Heart left ventricle (tissue), 16 donors: ENCODE data around the gene KRT72. TPM values are rescaled to one million over a fixed set of nuclear protein-coding genes. Genes with fewer than 3 reads are reported as not detected.
A peak's percentile ranks its signal among the peaks of the same experiment; 100 is the strongest.

Experiments
- ATAC-seq, 4 donors: fragments of 200-7000 bp; cut with Tn5 transposase; one replicate each; pipeline ENCODE4 v1.9.1; 2020 to 2022; ENCODE audit warnings: moderate library complexity in 4 of 4, mild to moderate bottlenecking in 3 of 4, moderate number of reproducible peaks in 1 of 4
- DNase-seq, 5 donors: peaks; one replicate each; pipeline ENCODE4 v3.0.0-alpha.2; 2020
- H3K27ac ChIP-seq, 12 donors: fragments of 200-600 bp; sonication (generic) in 4 of 12; one replicate each; pipeline versions ENCODE4 v1.5.0 to v1.8.0; 2016 to 2022; ENCODE audit warnings: mild to moderate bottlenecking in 2 of 12
- H3K27me3 ChIP-seq, 9 donors: fragments of 200-600 bp; sonication (generic) in 2 of 9; one replicate each; pipeline versions ENCODE4 v1.5.1 to v1.8.0; 2016 to 2022; ENCODE audit warnings: mild to moderate bottlenecking in 3 of 9
- H3K36me3 ChIP-seq, 9 donors: fragments of 200-600 bp; sonication (generic) in 2 of 9; one replicate each; pipeline versions ENCODE4 v1.5.0 to v1.8.0; 2018 to 2022; ENCODE audit warnings: mild to moderate bottlenecking in 2 of 9
- H3K4me1 ChIP-seq, 12 donors: fragments of 200-600 bp; sonication (generic) in 4 of 12; one replicate each; pipeline versions ENCODE4 v1.5.0 to v1.8.0; 2016 to 2022; ENCODE audit warnings: mild to moderate bottlenecking in 3 of 12
- H3K4me3 ChIP-seq, 12 donors: fragments of 200-600 bp; sonication (generic) in 4 of 12; one replicate each; pipeline versions ENCODE4 v1.5.0 to v1.8.0; 2017 to 2022; ENCODE audit warnings: mild to moderate bottlenecking in 9 of 12, moderate library complexity in 4 of 12
- H3K9me3 ChIP-seq, 12 donors: fragments of 200-600 bp; sonication (generic) in 4 of 12; one replicate each; pipeline versions ENCODE4 v1.5.0 to v1.8.0; 2016 to 2022; ENCODE audit warnings: mild to moderate bottlenecking in 1 of 12
- CTCF ChIP-seq, 12 donors: fragments of 200-600 bp; sonication (generic) in 4 of 12; IDR thresholded peaks; one replicate each; pipeline versions ENCODE4 v1.5.0 to v1.8.0; 2018 to 2022; ENCODE audit warnings: antibody characterized with exemption in 12 of 12, mild to moderate bottlenecking in 5 of 12
- POLR2A ChIP-seq, 2 donors: fragments of 450-650 bp; IDR thresholded peaks; one replicate each; pipeline ENCODE4 v1.6.1; 2017; ENCODE audit warnings: antibody characterized with exemption in 2 of 2, mild to moderate bottlenecking in 2 of 2, moderate library complexity in 2 of 2
- WGBS, 4 donors: extraction: QIAGEN DNeasy Blood & Tissue Kit in 2 of 4; methylation state at CpG; one replicate each; pipeline versions ENCODE4 v1.1.5 to v1.1.7; 2013 to 2018; 5-methylcytosine and 5-hydroxymethylcytosine counted together
- intact Hi-C, 10 donors: fragments of 100-400 bp; cut with DNase I; formaldehyde crosslinking; loops; one replicate each; pipeline versions ENCODE4 v1.11.1 to v1.14.2; 2022
- polyA plus RNA-seq, 2 donors: library from polyadenylated mRNA; stranded (reverse); fragments of 200-250 nt; gene quantifications; one replicate each; pipeline ENCODE4 v1.2.3, GENCODE V29; 2013
- total RNA-seq, 9 donors: library from RNA; depleted of rRNA in 2 of 9; stranded (reverse); fragments of >200 nt in 2 of 9; fragmentation: NEBNext Ultra II Directional in 3 of 9; extraction: Animal tissue kit (Norgen Biotek cat#: 25700) in 3 of 9; gene quantifications; one replicate each; pipeline versions ENCODE4 v1.1.0 to v1.2.4, GENCODE V29; 2016 to 2023
- donor health status: ischemic (EF 13 %, LVEDD 7.1; RV severe dilation, severe dysfunction).
- donor health status: healthy with polysubstance abuse.
- donor health status: DM: no; HTN: yes; CAD: no.
- donor health status: DM: no; HTN: no; CAD: no.
- donor health status: ischemic (EF 25% LVEDD 6.9; RV normal size, moderate dysfunction).
- donor health status: ischemic (EF 25% LVEDD 5.7; RV mildly dilated, moderate dysfunction).
- donor health status: healthy.
- donor health status: DM: yes; HTN: yes; CAD: no.
- donor health status: ischemic (EF 35%, LVEDD 5.7; RV mildly dilated, moderate dysfunction).
- donor health status: nonischemic (EF 11% LVEDD 7.7; RV severe dilation, severe dysfunction).
- donor health status: DM: yes; HTN: yes; CAD: no.
- donor health status: PGD.
- donor health status: ischemic (EF 29% LVEDD 5.4; RV normal size, mild dysfunction).
- donor health status: nonischemic (EF 23%, LVEDD 6.1; RV moderate dilation, normal function).

KRT72 gene
- total and polyA plus RNA-seq, 11 donors, result not detected

- intact Hi-C loops, result no loop called here
- Histone ChIP-seq H3K36me3 (no peaks in the 10 kb centered on the region), H3K4me1 (peaks cover 0 to 14% (median 9%) of the 10 kb centered on the region in 12 donors), H3K4me3 (no peak within 1 kb of the TSS), H3K27ac (no peak within 1 kb of the TSS), H3K27me3 (peaks cover 0 to 6% (median 0%) of the 10 kb centered on the region in 9 donors), H3K9me3 (no peaks in the 10 kb centered on the region)
- ATAC-seq (no peak), DNase-seq (no peak)
- WGBS, 4 donors, result 87 to 98% (median 91%) methylated on average over 14 of the region's 14 CpGs
- TF ChIP-seq CTCF (IDR thresholded peaks at IDR 0.05) (no peak), POLR2A (IDR thresholded peaks at IDR 0.05) (no peak)
Measured at GRCh38 chr12:52552681-52553195, 48.5 kb downstream of the KRT72 start, which contains the start of gene KRT71. TSS of gene KRT71 (minus strand) at chr12:52553145. CDS start at chr12:52553077, 68 bp downstream.

- peaks cover 0 to 2% (median 0%) of the 10 kb centered on the region in 9 donors for H3K27me3 ChIP-seq
- TF ChIP-seq POLR2A (IDR thresholded peaks at IDR 0.05) (no peak), CTCF (IDR thresholded peaks at IDR 0.05) (no peak)
- no peaks in the 10 kb centered on the region for H3K9me3 ChIP-seq
- no peak overlapping the region for H3K27ac ChIP-seq
- DNase-seq (no peak), ATAC-seq (no peak)
- WGBS, 4 donors, result 74 to 82% (median 81%) methylated on average over 4 to 5 of the region's 5 CpGs
- H3K4me3 ChIP-seq, result no peak overlapping the region
- peaks cover 0 to 14% (median 9%) of the 10 kb centered on the region in 12 donors for H3K4me1 ChIP-seq
- intact Hi-C loops, result no loop called here
- no peaks in the 10 kb centered on the region for H3K36me3 ChIP-seq
Measured at GRCh38 chr12:52552055-52552454, 49.2 kb downstream of the KRT72 start.

- peak; percentile 25 to 73 (median 40) for DNase-seq
- no peaks in the 10 kb centered on the region for H3K36me3 ChIP-seq
- no peak overlapping the region for H3K27ac ChIP-seq
- 17 to 37% (median 24%) methylated on average over 5 to 6 of the region's 6 CpGs for WGBS, 4 donors
- H3K4me3 ChIP-seq, result no peak overlapping the region
- intact Hi-C loops, result no loop called here
- ATAC-seq, result peak; percentile 59 to 85 (median 78)
- H3K27me3 ChIP-seq, result peaks cover 0 to 5% (median 0%) of the 10 kb centered on the region in 9 donors
- H3K9me3 ChIP-seq, result no peaks in the 10 kb centered on the region
- TF ChIP-seq POLR2A (IDR thresholded peaks at IDR 0.05) (no peak), CTCF (IDR thresholded peaks at IDR 0.05) (no peak)
- peaks cover 0 to 14% (median 9%) of the 10 kb centered on the region in 12 donors for H3K4me1 ChIP-seq
Measured at GRCh38 chr12:52551216-52551865, 49.9 kb downstream of the KRT72 start.

- TF ChIP-seq POLR2A (IDR thresholded peaks at IDR 0.05) (no peak), CTCF (IDR thresholded peaks at IDR 0.05) (no peak)
- WGBS, 4 donors, result 84 to 88% (median 86%) methylated on average over 15 of the region's 15 CpGs
- Histone ChIP-seq H3K4me3 (no peak overlapping the region), H3K4me1 (peaks cover 0 to 9% (median 2%) of the 10 kb centered on the region in 12 donors), H3K9me3 (no peaks in the 10 kb centered on the region), H3K27ac (no peak overlapping the region), H3K27me3 (peaks cover 0 to 11% (median 0%) of the 10 kb centered on the region in 9 donors), H3K36me3 (no peaks in the 10 kb centered on the region)
- intact Hi-C loops, result no loop called here
- DNase-seq, result no peak
- no peak for ATAC-seq
Measured at GRCh38 chr12:52546126-52546525, 55.1 kb downstream of the KRT72 start.
